Measurements from ENCODE around the gene HEXD. TPM values are rescaled to one million over a fixed set of nuclear protein-coding genes. Genes with fewer than 3 reads are reported as not detected.

The HEXD gene
- total and polyA plus RNA-seq, 2 donors (not counting 3 experiments of a cell fraction or from before 2014, with no cell fraction given), result 12.9 to 18.6 TPM

- peaks cover 0 to 38% of the 10 kb centered on the region in 2 experiments for H3K36me3 ChIP-seq (ENCODE audit: control insufficient read depth in 2 of 2, extremely low read depth in 1 of 2, insufficient read depth in 2 of 2, low read length in 2 of 2)
These were observed 43.8 kb downstream of the HEXD start for GRCh38 chr17:82461827-82462524.

GRCh38 chr17:82463391-82463790 is 45.2 kb downstream of the HEXD start:
- Histone ChIP-seq H3K9ac (replicated peaks; ENCODE audit: extremely low read depth, insufficient read depth, low read length) (no peak overlapping the region), H3K36me3 (ENCODE audit: control insufficient read depth in 2 of 2, extremely low read depth in 1 of 2, insufficient read depth in 2 of 2, low read length in 2 of 2) (peaks cover 0 to 38% of the 10 kb centered on the region in 2 experiments), H3K79me2 (ENCODE audit: control insufficient read depth, insufficient read depth, low read length) (no peaks in the 10 kb centered on the region), H3K4me3 (replicated peaks in 1 of 3; ENCODE audit: insufficient read depth in 1 of 3, low read depth in 1 of 3, low read length in 3 of 3) (no peak overlapping the region), H3K9me1 (replicated peaks; ENCODE audit: control insufficient read depth, extremely low read depth, insufficient read depth, low read length) (no peaks in the 10 kb centered on the region), H3K4me1 (ENCODE audit: control insufficient read depth, extremely low read depth, insufficient read depth, low read length) (peaks cover 3% of the 10 kb centered on the region), H3K27me3 (ENCODE audit: control insufficient read depth in 2 of 2, insufficient read depth in 2 of 2, low read length in 2 of 2) (no peaks in the 10 kb centered on the region), H3K4me2 (ENCODE audit: insufficient read depth, low read length) (no peak overlapping the region), H4K20me1 (replicated peaks; ENCODE audit: control insufficient read depth, extremely low read depth, insufficient read depth, low read length) (no peaks in the 10 kb centered on the region), H2AFZ (ENCODE audit: low read depth, low read length) (no peak overlapping the region), H3K9me3 (replicated peaks; ENCODE audit: control insufficient read depth, insufficient read depth, low read length) (no peaks in the 10 kb centered on the region), H3K27ac (ENCODE audit: insufficient read depth, low read depth, low read length) (no peak overlapping the region)
- no peak for DNase-seq (ENCODE audit: low read depth, low spot score)
- intact Hi-C loops (cut with micrococcal nuclease), result no loop called here
- no TSS peak for BruUV-seq (replicated peaks)
- FAIRE-seq, result no peak
- dilution Hi-C loops (cut with MboI; ENCODE audit: extremely low pct_ligation_motif_present, low sequenced_read_pairs), result no loop called here
- TF ChIP-seq POLR2A (IDR thresholded peaks at IDR 0.05; ENCODE audit: low read depth, low read length) (no peak), JUN (IDR thresholded peaks at IDR 0.05; ENCODE audit: borderline replicate concordance, insufficient read depth, insufficient read length, low read depth) (no peak), EZH2 (IDR thresholded peaks at IDR 0.05; ENCODE audit: borderline replicate concordance, low read depth, low read length, severe bottlenecking) (no peak), MYC (IDR thresholded peaks at IDR 0.05; ENCODE audit: low read depth, low read length) (no peak), MAX (IDR thresholded peaks at IDR 0.05; ENCODE audit: insufficient read depth, insufficient read length) (no peak), CTCF (IDR thresholded peaks at IDR 0.05; ENCODE audit: extremely low read depth in 1 of 2, insufficient read depth in 1 of 2, low read depth in 1 of 2, low read length in 2 of 2) (no peak), GATA2 (IDR thresholded peaks at IDR 0.05; ENCODE audit: insufficient read depth, insufficient read length, low read depth, low read length) (no peak), POLR2AphosphoS5 (IDR thresholded peaks at IDR 0.05; ENCODE audit: insufficient read depth, low read depth, low read length) (no peak), FOS (IDR thresholded peaks at IDR 0.05; ENCODE audit: borderline replicate concordance, insufficient read depth, low read length) (no peak)
- ChIA-PET POLR2A (no interaction called here), CTCF (no interaction called here)

More at GRCh38 chr17:82461827-82462524, 43.8 kb downstream of the HEXD start:
- DNase-seq (ENCODE audit: low read depth, low spot score), result no peak
- Histone ChIP-seq H3K9ac (replicated peaks; ENCODE audit: extremely low read depth, insufficient read depth, low read length) (no peak overlapping the region), H3K9me3 (replicated peaks; ENCODE audit: control insufficient read depth, insufficient read depth, low read length) (no peaks in the 10 kb centered on the region), H4K20me1 (replicated peaks; ENCODE audit: control insufficient read depth, extremely low read depth, insufficient read depth, low read length) (no peaks in the 10 kb centered on the region), H3K4me2 (ENCODE audit: insufficient read depth, low read length) (no peak overlapping the region), H3K79me2 (ENCODE audit: control insufficient read depth, insufficient read depth, low read length) (no peaks in the 10 kb centered on the region), H3K27ac (ENCODE audit: insufficient read depth, low read depth, low read length) (no peak overlapping the region), H3K4me1 (ENCODE audit: control insufficient read depth, extremely low read depth, insufficient read depth, low read length) (peaks cover 11% of the 10 kb centered on the region), H3K4me3 (replicated peaks in 1 of 3; ENCODE audit: insufficient read depth in 1 of 3, low read depth in 1 of 3, low read length in 3 of 3) (no peak overlapping the region), H3K27me3 (ENCODE audit: control insufficient read depth in 2 of 2, insufficient read depth in 2 of 2, low read length in 2 of 2) (no peaks in the 10 kb centered on the region), H3K9me1 (replicated peaks; ENCODE audit: control insufficient read depth, extremely low read depth, insufficient read depth, low read length) (no peaks in the 10 kb centered on the region), H2AFZ (ENCODE audit: low read depth, low read length) (no peak overlapping the region)
- ChIA-PET POLR2A (no interaction called here), CTCF (no interaction called here)
- TF ChIP-seq POLR2AphosphoS5 (IDR thresholded peaks at IDR 0.05; ENCODE audit: insufficient read depth, low read depth, low read length) (peak; percentile 21), GATA2 (IDR thresholded peaks at IDR 0.05; ENCODE audit: insufficient read depth, insufficient read length, low read depth, low read length) (no peak)
- FAIRE-seq, result no peak
- dilution Hi-C loops (cut with MboI; ENCODE audit: extremely low pct_ligation_motif_present, low sequenced_read_pairs) (no loop called here), intact Hi-C loops (cut with micrococcal nuclease) (no loop called here)
- no TSS peak for BruUV-seq (replicated peaks)

Measured in endothelial cell of umbilical vein (primary cell).